ENCODE data around the gene CPLANE2.

- TF ChIP-seq CTCF (IDR thresholded peaks at IDR 0.05): no peak
- TF ChIP-seq ZBTB21 (CRISPR knock-in tag; IDR thresholded peaks at IDR 0.05; ENCODE audit: borderline replicate concordance): no peak
- TF ChIP-seq ZSCAN18 (CRISPR knock-in tag; IDR thresholded peaks at IDR 0.05): no peak
- TF ChIP-seq FOXJ3 (CRISPR knock-in tag; IDR thresholded peaks at IDR 0.05; ENCODE audit: borderline replicate concordance): no peak
- no peak for TF ChIP-seq SOX15 (CRISPR knock-in tag; IDR thresholded peaks at IDR 0.05)
- no peak for TF ChIP-seq ETV6 (CRISPR knock-in tag; IDR thresholded peaks at IDR 0.05)
- TF ChIP-seq TP53 (CRISPR knock-in tag; IDR thresholded peaks at IDR 0.05): no peak
- no peak for TF ChIP-seq MAX (CRISPR knock-in tag; IDR thresholded peaks at IDR 0.05)
- no peak for TF ChIP-seq RORB (CRISPR knock-in tag; IDR thresholded peaks at IDR 0.05)
- no peak for TF ChIP-seq SP1 (CRISPR knock-in tag; conservative IDR thresholded peaks at IDR 0.05)
- no peak for TF ChIP-seq IRF1 (CRISPR knock-in tag; IDR thresholded peaks at IDR 0.05)
- TF ChIP-seq IRF2 (CRISPR knock-in tag; IDR thresholded peaks at IDR 0.05; ENCODE audit: borderline replicate concordance, low read depth): no peak
- TF ChIP-seq STAT6 (CRISPR knock-in tag; conservative IDR thresholded peaks at IDR 0.05; ENCODE audit: low read depth): no peak
Observed at GRCh38 chr1:16207318-16208269, 29.4 kb downstream of the CPLANE2 start.

Measured in WTC11 (cell line).